NCI-H2227 (cell line): Measurements from ENCODE around the gene DAB2IP.

ENCODE experiments used
- DNase-seq: peaks from one replicate; lab custom pipeline; 2025; ENCODE audit not compliant: unreplicated experiment; lab: John Stamatoyannopoulos, UW

The DAB2IP gene

DNA sequence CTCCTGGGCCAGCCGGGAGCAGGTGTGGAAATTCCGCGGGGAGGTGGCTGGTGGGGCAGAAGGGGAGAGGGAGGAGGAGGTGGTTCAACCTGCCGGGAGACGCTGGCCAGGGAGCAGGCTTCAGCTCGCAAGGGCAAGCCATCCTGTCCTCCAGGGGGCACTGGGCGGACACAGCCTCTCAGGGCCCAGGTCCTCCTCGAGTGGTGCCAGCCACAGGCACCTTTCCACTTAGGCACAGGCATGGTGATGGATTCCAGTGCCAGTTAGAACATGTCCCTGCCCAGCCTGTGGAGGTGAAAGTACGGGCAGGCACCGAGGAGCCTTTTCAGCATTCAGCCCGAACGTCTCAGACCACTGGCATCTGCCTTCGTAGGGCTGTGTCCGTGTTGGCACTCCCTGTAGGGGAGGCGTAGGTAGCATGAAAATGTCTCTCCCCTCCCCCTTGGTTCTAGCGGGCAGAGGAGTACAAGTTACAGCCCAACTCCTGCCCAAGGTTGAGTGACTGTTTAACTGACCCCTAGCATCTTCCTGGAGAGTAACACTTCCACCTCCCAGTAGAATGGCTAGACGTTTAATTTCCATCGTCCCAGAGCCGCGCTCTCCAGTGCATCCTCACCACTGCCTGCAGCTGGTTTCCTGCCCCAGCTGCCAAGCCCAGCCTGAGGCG is 48.9 kb downstream of the DAB2IP start:
- DNase-seq, result peak; percentile 13

DNA sequence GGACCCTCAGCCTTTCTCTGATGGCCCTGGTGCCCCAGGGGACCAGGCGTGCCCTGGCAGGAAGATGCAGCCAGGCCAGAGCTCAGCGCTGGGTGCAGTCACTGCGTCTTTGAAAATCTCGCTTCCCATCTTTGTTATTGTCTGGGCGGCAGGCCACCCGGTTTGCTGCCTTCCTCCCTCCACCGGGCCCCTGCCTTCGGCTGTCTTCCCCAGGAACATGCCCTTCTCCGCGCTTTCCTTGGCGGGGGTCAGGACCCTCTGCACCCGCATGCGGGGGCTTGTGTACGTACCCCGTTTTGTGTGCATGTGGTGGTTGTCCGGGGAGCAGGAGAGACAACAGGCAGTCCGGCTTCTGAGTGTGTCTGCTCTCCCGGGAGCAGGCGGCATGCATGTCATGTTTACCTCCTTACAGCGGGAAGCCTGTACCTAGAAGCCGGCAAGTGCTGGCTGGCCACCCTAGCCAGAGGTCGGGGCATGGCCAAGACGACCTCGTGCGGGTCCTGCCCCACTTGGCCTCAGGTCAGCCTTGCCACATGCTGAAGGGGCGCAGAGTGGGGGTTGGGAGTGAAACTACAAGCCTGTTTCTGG is 49.5 kb downstream of the DAB2IP start:
- DNase-seq, result no peak

DNA sequence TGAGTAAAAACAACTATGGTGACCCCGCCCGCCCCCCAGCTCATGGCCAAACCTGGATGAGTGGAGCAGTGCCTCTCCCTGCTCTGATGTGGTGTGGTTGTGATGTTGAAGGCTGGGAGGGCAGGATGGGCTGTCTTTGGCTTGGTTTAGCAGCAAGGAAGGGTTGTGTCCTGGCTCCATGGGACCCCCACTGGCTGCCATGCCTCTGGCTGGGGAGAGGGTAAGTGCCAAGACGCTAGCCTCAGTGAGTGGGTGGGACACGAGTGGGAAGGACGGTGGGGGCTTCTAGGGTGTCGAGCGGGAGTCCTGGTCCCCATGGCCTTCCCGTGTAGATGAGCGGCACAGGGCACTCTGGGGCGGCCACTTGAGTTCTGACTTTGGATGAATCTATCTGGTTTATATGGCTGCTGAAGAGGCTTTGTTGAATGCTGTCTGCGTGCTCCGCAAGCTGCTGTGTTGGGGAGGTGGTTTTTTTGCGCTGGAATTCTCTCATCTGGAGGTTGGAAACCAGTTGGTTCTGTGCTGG is 50.4 kb downstream of the DAB2IP start:
- no peak for DNase-seq

DNA sequence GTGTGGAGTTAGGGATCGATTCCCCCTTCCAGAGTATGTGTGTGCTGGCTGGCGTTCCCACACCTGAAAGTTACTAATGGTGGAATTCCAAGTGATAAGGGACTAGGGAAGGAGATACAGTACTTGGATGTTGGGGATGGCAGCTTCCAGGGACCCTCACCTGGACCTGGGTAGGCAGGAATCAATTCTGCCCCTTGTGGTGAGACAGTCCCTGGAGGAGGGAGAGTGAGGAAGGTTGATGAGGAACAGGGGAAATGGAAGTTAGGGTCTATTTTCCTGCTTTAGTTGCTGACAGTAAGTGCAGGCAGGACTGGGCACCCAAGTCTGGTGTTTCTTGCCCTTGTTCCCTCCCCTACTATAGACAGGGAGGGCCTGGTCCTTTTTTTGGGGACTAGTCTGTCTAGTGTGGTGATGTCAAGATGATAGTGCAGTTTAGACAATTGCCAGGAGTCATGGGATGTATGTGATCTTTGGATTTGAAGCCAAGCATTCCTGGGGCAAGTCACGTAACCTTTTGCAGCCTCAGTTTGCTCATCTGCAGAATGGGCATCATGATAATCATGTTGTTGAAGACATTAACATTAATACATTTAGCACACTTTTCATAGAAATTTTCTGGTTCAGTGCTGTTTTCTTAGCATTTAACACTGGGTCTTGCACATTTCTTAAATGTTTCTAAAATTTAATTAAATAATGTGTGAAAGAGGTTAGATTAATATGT is 51.7 kb downstream of the DAB2IP start:
- no peak for DNase-seq

DNA sequence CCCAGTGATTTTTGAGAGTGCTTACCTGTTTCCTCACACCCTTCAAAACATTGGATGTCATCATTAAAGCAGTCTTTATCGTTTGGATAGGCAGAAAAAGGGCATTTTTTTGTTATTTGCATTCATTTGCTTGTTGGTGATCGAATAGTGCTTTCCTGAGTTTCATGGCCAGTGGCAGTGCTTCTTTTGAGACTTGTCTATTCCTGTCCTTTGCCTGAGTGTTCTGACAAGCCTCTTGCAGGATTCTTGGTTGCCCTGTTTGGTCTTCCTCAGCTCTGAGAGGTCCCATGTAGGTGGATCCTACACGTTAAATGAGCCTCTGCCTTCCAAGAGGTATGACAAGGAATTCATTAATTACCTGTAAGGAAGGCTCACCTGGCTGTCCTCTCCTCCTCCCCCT is 52.8 kb downstream of the DAB2IP start:
- DNase-seq, result no peak

DNA sequence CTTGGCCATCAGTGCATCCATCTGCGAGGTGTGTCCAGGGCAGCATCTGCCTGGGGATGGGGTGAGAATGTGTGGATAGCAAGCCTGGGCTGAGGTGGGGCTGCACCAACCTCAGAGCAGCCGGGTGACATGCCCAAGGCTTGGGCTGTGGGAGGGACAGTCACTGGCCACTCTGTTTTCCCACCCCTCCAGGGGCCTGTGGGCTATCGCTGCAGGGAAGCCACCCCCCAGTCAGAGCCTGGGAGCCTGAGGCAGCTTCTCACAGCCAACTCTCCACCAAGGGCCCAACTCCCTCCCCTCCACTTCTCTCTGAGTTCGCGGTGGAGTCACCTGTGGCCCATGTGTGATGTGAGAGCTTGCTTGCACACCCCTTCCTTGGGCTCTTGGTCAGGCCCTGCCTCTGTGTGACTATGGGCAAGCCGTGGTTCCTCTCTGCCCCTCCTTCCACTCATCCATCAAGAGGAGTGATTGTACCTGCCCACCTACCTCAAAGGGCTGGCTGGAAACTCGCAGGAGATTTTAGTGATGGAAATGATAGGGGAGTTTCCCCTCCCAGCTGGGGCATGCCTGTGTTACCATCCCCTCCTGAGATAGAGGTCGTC is 54.8 kb downstream of the DAB2IP start:
- DNase-seq, result no peak

DNA sequence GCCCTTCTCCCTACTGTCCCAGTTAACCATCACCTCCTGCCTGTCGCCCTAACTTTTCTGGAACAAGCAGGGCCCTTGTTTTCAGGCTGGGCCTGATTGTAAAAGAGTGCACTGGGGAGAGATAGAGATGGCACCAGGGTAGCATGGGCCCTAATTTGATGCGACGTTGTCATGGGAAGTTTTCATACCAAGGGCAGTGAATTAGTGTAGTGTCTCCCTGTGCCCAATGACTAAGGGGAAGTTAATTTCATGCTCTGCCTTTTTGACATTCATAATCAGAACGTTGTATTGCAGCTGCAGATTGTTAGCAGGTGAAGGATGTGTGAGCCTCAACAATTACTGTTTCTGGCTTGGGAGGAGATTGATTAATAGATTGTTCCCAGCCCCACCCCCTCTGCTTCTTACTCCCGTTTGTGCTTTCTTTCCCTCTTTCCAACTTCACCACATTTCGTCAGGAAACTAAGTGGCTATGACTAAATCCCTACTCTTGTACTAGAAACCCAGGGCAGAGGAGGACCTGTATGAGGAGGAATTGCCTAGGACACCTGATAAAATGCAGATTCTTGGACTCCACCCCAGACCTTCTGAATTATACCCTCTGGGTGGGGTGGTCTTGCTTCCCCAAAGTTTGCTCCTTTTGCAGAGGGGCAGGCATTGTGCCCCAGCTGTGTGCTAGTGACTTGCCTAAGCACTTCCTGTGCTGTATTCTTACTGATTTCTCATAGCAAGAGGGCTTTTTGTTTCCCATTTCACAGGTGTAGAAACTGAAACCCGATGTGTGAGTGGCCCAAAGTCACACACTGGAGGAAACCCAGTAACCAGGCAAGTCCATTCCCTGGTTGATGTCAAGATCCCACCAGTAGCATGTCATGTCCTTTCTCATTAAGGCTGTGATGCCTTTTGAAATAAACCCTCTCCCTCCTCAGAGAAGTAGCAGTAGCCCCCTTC is 56.3 kb downstream of the DAB2IP start:
- no peak for DNase-seq

DNA sequence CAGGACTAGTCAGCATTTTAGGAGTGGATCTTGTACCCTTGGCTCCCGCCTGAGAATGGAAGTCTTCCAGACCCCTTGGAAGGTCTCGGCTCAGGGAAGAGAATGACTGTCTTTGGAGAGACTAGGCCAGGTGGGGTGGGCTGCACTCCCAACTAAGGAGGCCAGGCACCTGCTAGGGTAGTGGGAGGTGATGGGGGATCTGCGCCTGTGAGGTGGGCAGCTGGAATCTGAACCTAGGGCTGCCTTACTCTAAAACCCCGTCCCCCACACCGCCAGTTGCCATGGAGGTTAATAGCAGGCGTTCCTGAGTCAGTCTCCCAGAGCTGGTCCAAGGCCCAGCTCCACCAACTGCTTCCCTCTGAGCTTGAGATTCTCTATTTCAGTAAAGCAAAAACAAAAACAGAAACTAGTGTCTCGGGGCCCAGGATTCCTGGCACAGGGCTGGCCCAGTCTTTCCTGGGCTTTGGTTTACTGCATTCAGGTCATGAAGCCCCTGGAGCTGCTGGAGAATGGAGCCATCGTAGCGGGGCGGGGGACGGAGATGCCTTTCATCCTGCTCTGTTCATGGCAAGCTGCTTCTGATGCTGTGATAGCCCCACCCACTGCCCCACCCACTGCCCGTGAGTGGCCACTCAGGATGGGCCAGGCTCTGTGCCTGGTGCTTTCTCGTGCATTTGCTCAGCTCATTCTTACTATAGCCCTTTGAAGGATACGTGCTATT is 57.5 kb downstream of the DAB2IP start:
- DNase-seq, result peak; percentile 4

DNA sequence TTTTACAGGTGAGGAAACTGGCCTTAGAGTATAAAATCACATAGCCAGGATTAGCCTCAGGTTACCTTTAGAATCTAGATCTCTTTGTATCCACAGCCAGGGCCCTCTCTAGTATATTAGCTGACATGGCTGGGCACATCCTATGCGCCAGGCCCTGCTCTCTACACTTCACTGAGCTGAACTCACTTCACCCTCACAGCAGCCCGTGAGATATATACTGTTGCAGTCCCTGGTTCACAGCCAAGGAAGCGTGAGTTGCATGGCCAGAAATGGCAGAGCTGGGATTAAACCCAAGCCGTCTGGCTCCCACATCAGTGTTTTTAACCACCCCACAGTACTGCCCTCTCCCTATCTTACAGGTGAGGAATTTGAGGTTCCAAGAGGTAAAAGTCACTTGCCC is 58.4 kb downstream of the DAB2IP start:
- no peak for DNase-seq

DNA sequence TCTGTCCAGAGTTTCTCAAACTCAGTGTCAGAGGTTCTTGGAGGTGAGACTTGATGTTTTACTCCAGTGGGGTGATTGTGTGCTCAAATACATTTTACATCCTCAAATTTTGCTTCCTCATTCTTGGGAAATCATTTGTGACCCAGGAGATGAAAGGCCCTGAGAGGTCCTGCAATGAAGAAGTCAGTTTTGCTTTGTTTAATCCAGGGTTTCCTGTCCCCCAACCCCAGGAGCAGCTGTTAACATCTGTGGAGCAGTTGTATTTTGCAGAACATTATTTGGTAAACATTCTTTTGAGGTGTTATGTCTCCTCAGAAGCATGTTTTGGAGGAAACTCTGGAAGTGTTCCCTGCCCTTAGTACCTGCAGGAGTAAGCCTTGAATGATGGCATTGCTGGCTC is 59.8 kb downstream of the DAB2IP start:
- no peak for DNase-seq

DNA sequence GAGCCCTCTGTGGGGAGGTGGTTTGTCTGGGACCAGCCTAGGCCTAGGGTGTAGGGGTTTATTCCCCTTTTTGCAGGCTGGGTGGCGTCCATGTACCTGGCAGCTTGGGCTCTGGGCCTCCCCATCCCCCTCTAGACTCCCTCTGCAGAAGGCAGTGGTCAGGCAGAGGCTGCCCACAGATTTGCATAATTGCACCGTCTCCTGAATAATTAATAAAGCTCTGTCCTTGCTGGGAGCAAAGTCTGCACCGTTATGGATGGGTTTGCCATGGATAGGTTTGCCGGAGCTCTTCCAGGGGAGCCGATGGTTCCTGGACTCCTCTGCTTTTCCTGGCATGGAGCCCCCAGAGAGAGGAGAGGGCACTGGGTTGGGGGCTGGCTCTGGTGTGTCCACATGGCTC is 60.4 kb downstream of the DAB2IP start:
- no peak for DNase-seq

DNA sequence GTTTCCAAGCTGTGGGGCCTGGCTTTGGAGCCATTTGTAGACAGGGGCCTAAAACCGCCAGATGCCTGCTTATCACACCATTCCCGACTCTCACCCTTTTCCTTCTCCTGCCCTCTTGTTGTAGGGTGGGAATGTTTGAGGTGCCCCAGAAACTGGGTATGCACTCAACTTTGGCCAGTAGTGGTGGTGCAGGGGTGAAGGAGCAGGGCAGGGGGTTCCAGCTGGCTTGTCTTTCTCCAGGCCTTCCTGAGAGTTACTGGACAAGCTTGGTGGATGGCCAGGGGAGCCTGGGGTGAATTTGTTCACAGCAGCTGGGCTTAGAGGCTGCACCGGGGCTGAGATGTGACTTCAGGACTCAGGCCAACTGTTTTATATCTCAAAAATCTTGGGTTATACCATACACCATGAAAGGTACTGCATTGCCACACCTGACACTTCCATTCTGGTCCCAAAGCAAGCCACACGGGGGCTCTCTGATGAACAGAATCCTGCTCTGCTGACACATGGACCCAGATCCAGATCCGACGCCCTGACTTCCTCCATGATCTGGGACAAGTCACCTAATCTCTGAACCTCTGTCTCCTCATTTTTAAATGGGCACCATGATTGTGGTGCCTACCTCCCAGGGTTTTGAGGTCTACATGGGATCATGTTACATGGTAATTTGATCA is 62.1 kb downstream of the DAB2IP start:
- DNase-seq, result no peak

DNA sequence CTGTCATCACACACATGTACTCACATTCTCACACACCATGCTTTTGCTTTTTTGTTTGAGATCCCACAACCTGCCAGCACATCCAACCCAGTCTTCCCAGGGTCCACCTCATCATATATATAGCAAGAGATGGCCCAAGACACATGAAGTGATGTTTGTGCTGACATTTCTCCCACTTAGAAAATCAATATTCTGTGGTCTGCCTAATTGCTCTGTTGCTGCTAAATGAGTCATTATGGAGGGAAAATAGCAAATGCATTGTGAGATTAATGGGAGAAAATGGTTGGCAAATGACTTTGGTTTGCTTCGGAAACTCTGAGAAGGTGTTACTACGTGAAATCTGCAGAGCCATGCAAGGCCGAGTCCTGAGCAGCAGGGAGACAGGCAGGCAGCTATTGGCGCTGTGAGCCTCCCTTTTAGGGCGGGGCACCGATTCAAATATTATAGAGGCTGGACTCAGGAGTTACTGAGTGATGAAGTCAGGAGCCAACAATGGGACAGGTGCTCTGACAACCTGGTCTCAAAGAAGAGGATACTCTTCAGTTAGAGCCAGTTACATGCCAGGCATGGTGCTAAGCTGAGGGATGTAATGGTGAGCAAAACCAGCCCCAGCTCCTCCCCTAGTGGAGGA is 62.8 kb downstream of the DAB2IP start:
- no peak for DNase-seq

DNA sequence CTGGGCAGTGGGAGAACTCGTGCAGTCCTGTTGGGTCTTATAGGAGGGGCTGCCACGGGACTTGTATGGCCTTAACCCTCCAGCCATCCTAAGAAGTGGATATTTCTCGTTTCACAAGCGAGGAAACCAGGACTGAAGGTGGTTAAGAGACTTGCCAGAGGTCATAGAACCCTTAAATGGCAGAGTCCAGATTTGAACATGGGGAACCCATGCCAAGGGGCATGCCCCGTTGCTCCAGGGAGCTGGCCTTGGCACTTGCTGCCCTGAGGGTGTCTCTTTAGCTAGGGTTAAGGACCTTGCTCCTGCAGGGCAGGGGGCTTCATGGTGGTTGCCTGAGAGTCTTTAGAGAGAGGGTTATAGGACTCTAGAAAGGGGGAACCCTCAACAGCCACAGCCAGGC is 63.4 kb downstream of the DAB2IP start:
- no peak for DNase-seq

DNA sequence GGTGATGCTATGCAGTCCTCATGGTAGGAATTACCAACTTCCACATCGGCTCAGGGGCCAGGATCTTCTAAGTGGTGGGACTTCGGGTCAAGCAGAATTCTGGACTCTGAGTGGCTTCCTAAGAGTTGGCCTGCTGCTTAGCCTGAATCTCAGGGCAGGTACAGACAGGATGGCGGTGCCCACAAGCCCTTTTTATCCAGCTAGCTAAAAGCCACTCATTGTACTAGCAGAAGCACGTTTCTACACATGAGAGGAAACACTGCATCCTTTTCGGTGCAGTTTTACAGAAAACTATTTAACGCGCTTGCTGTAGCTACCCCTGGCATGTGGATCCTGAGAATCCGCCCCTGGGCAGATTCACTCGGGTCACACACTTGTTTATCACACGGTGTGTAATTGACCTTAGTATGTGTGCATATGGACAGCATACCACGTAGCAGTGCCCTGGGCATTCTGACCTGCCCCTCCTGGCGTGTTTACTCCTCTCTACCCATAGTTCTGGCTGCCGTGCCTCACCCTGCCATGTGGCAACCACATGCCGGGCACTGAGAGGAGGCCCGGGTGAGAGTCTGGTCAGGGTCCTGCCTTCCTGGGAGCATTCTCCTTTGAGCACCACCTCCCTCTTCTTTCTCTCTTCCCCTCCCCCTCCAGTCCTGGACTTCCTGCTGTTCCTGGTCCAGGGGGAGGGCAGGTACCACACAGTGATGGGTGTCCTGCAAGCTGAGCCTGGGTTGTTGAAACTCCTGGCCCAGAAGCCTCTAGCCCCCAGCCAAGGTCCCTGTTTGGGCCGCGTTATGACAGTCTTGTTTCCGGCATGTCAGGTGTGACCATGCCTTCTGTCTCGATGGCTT is 65.9 kb downstream of the DAB2IP start:
- no peak for DNase-seq

DNA sequence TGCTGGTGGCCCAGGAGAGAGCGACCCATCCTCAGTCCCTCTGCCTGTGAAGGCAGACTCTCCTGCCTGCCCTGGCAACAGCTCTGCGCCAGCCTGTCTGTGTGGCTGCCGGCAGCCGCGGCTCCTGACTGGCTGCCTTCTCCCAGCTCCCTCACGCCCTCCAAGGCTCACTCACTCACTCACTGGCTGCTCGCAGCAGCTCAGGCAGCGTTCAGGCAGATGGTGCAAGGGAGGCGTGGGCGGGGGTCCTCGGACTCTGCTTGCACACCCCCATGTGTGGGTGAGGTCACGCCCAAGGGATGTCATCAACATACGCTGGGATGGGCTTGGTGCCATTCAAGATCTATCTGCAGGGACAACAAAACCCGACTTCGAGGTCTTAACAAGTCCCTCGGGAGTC is 66.7 kb downstream of the DAB2IP start:
- DNase-seq, result peak; percentile 74

DNA sequence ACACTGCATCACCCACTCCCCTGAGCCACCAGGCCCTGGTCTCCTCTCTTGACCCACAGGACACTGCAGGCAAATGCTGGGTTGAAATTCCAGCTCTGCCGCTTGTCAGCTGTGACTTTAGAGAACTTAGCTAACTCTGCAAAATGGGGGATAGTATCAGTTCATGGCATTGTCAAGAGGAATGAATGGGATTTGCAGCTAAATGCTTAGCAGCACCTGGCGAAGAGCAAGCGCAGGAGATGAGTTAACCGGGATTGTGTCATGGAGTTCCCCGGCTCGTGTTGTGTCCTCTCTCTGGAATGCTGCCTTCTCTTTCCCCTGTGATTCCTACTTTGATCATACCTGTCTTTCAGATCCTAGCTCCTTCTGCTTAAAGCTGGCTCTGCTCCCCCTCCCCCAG is 67.1 kb downstream of the DAB2IP start:
- DNase-seq, result no peak
